GM12874 (cell line): ENCODE results near the gene IGHMBP2.
A peak's percentile ranks its signal among the peaks of the same experiment; 100 is the strongest.

ENCODE experiments used
- CTCF ChIP-seq: IDR thresholded peaks from 2 replicates; pipeline ENCODE4 v1.5.1; 2011; ENCODE audit warnings: low read depth, mild to moderate bottlenecking, control low read depth, low read length, moderate library complexity; ENCODE audit not compliant: insufficient read depth

IGHMBP2 gene

GRCh38 chr11:68956142-68956541, 52.5 kb downstream of the IGHMBP2 start:
- TF ChIP-seq CTCF, result peak; percentile 49

GRCh38 chr11:68956547-68957254, 53.0 kb downstream of the IGHMBP2 start:
- TF ChIP-seq CTCF, result no peak

GRCh38 chr11:68958211-68958610, 54.5 kb downstream of the IGHMBP2 start:
- TF ChIP-seq CTCF, result no peak

GRCh38 chr11:68959465-68960293, 56.0 kb downstream of the IGHMBP2 start:
- no peak for TF ChIP-seq CTCF

GRCh38 chr11:68960294-68961071, 56.8 kb downstream of the IGHMBP2 start:
- no peak for TF ChIP-seq CTCF

- no peak for TF ChIP-seq CTCF
Observed at GRCh38 chr11:68961245-68961644, 57.6 kb downstream of the IGHMBP2 start.
